ENCODE measurements around the gene DNMT3L.
"Not testable (repeated sequence)": the region's sequence is repeated elsewhere in the genome, so short reads cannot be mapped to it uniquely, and the experiment has no call there.

GRCh38 chr21:44283211-44283785 lies 21.6 kb upstream of the DNMT3L start:
- not testable (repeated sequence) for TF ChIP-seq CTCF (optimal IDR thresholded peaks at IDR 0.05 in 1 of 3, IDR thresholded peaks at IDR 0.05 in 1 of 3, conservative IDR thresholded peaks at IDR 0.05 in 1 of 3; ENCODE audit: extremely low read depth in 1 of 3, insufficient read depth in 2 of 3, low read length in 3 of 3); EZH2 (IDR thresholded peaks at IDR 0.05; ENCODE audit: low read length)
